CD4-positive, alpha-beta T cell treated with Interleukin-15 for 4 hours (primary cell): Measurements from ENCODE around the gene CHRNA9.

ENCODE experiments used
- DNase-seq: peaks from one replicate; pipeline ENCODE4 v3.0.0-alpha.2; 2020; ENCODE audit warnings: low spot score

CHRNA9 gene

DNA sequence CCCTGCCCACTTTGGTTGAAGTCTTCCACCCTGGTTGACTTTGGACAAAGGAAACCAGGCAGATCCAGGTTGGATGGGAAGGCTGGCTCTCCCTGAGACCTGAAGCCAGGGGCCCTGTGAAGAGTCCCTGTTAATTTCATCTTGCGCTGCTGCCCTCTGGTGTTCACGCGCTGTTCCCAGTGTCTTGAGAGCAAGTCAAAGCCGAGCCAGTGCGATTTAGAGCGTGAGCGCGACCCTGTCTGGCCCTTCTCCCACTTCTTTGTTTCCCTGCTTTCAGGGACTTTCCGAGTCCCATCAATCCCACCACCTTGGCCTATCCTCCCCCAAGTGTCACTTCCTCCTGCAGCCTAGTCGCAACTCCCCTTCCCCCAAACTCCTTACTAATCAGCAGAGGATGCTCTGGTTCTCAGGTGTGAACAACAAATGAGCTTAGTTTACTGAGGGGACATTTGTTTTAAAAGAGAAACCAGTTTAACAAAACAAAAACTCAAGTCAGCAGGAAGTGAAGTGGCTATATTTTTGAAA is 25.8 kb upstream of the CHRNA9 start:
- DNase-seq = peak; percentile 92

DNA sequence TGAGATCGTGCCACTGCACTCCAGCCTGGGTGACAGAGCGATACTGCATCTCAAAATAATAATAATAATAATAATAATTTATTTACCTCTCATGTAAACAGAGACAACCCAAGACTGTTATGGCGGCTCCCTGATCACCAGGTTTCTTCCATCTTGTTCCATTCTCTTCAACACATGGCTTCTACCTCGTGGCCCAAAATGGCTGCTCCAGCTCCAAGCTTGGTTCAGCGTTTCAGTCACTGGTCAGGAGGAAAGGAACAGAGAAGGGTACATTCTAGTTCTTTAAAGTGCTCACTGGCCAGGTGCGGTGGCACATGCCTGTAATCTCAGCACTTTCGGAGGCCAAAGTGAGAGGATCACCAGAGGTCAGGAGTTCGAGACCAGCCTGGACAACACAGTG is 24.9 kb upstream of the CHRNA9 start:
- no peak for DNase-seq

DNA sequence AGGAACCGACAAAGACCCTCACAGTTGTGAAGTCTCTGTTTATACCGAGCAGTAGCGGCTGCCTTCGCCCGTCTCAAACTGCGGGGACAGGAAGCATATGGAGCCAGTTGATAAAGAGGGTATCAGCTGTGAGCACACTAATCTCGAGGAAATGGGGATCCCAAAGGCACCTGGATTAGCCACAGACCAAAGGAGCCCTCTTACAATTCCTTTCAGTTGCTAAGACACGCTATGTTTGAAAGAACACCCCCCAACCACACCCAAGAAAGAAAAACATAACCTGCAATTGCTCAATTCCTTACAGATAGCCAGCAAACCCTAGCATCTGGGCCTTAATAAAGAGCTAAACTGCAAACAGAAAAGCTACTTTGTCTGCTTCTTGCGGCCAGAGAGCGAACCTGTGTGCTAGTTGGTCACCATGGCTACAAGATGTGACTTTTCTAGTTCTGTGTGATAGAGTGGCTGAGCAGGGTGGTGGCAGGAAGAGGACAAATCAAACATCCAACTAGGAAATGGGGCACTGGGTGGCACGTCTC is 23.3 kb upstream of the CHRNA9 start:
- DNase-seq = no peak

DNA sequence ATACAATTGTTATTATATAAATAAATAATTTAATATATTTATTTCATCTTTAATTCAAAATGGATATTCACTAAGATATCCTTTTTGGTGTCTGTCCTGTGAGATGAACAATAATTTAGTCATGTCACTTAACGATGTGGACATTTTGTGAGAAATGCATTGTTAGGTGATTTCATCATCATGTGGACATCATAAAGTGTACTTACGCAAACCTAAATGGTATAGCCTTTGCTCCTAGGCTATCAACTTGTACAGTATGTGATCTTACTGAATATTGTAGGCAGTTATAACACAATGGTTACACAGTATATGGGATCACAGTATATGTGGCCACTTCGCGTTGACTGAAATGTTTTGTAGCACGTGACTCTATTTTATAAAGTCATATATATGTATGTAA is 20.2 kb upstream of the CHRNA9 start:
- no peak for DNase-seq

DNA sequence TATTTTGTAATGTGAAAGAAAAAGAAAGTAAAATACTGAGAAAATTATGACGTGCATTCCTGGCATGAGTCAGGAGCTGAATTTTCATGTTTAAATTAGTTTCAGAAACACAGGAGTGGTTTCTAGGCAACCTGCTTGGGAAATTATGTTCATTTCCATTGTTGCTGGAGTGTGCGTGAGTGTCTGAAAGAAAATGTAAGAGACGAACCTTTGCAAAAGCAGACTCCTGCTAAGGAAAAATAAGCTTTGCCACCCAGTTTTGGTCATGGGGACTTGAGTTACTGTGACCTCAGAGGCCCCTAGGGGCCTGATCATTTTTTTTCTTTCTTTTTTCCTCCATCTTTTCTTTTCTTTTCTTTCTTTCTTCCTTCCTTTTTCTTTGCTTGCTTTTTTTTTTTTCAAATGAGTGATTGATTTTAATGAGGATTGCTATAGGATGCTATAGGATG is 18.8 kb upstream of the CHRNA9 start:
- DNase-seq = peak; percentile 80

DNA sequence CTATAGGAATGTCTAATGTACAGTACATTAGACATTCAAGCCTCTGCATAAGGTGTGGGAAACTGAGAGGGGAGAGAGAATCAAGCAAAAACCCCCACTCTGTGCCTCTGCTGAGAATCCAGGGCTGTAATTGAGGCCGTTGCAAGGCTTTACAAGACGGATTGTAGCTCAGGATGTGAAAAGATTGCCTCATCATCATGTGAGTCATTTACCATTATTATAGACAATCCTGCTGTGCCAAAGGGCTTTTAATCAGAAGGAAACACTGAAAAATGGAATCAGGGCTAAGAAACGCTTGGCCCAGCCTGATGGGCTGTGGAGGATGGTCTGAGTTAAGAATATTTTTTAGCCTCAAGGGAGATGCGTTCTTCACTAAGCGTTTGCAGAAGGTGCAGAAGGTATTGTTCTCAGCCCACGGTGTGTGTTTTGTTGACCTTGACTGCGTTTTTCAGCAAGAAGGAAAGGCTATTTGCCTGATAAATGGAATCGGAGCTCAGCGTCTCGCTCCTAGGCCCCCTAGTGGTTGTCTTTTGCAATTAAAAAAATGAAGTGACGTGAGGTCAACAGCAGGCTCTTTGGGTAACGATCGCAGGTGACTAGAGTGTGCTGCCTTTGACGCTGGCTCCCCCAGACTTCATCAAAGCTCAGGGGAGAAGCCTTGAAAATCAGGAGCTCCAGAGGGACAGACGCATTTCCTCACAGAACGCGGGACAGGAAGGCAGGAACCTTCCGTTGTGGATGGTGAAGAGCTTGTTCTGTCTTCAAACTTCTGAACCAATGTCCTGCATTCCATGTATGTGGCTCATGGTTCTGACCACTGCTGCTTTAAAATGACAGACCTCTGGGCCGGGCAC is 18.1 kb upstream of the CHRNA9 start:
- DNase-seq = peak; percentile 85

DNA sequence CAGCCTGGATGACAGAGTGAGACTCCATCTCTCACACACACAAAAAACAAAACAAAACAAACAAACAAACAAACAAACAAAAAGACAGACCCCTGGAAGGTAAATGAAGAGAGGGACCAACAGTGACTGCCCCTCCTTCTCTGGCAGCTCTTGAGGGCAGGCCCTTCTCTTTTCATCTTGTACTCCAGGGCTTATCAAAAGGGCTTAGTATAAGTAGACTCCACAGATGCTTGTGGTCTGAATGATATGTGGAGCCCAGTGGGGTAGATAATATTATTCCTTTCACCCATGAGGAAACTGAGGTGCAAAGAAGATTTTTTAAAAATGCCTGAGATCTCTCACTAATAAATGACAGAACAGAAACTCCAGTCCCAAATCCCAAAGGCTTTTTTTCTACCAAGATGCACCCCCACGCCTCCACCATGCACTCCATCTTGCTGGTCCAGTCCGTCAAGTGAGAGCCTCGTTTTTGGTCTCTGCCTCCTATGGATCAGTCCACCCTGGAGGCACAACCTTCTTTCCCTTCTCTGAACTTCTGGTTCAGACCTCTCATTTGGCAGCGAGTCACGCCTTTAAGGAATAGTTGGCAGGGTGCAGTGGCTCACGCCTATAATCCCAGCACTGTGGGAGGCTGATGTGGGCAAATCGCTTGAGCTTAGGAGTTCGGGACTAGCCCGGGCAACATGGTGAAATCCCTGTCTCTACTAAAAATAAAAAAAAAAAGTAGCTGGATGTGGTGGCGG is 17.0 kb upstream of the CHRNA9 start:
- no peak for DNase-seq

DNA sequence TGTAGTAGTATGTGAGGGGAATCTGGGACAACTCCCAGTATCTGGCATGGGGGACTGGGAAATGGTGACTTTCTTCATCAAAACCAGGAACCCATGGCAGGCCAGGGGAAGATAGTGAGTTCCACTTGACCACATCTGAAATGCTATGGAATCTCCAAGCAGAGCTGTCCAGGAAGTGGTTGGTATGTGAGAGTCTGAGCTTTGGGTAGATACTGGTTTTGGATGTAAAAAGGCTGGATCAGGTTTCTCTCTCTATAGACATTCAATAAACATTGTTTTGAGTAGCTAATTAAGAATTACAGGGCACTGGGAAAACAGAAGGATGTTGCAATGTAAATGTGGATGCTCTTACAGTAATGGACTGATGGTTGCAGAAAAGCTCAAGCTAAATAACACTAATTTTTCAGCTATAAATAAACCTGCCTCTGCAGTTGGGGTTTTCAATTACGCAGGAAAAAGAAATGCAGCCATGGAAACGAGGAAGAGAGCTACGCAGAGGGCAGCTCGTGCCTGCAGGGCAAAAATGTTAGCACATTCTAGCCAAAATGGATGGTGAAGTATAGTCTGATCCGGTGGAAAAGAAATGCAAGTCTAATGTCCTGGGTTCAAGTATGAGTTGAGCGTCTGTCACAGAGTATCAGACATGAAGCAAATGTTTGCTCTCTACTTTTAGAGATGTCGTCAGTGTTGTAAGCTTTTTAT is 13.4 kb upstream of the CHRNA9 start:
- no peak for DNase-seq

DNA sequence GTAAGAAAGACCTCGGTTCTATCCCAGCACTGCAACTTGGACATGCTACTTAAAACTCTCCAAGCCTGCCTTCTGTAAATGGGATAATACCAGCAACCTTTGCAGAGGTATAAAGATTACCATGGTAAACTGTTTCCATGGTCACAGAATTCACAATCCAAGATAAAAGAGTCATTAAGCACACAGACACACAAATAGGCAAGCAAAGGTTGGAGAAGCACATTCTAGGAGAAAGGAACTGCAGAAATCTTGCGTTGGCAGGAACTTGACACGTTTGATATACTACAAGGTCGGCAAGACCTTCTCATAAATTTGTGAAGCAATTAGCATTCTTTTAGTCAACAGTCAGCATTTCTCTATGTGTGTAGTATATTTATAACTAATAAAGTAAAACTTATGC is 12.3 kb upstream of the CHRNA9 start:
- DNase-seq = no peak

DNA sequence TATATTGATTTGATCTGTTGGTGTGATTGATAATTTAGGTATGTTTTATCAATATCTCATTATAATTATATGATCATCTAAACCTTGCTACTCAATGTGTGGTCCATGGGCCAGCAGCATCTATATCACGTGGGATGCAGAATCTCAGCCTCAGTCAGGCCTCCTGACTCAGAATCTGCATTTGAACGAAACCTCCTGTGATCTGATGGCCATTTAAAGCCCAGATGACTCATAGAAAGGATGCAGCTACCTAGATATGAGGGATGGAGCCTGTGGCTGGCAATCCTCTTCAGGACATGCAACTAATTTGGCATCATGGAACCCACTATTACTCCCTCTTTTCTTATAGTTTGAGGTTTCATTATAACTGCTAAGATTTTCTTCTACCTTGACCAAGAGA is 11.3 kb upstream of the CHRNA9 start:
- DNase-seq = no peak

DNA sequence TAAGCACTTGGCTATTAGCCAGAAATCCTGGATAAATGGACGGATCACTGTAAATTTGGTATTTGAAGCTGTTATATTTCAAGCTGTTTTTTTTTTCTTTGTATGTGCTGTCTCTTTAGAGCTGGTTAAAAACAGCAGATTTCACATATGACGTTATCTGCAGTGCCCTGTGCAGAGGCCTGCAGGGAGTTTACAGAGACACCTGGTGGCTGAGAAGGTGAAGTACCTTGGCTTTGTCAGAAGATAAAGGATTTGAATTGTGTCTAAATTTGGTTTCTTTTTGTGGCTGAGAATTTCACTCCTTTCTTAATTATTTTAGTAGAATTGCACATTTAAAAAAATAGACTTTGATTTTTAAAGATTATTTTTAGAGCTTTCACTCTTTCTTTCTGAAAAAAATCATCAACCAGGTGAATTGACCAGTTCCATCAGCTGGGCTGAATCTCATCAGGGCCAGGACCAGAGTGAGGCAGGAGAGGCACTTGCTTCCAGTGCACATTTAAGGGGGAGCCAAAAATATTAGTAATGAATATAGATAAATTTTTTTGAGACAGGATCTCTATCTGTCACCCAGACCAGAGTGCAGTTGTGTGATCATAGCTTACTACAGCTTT is 9.6 kb upstream of the CHRNA9 start:
- DNase-seq = peak; percentile 86

DNA sequence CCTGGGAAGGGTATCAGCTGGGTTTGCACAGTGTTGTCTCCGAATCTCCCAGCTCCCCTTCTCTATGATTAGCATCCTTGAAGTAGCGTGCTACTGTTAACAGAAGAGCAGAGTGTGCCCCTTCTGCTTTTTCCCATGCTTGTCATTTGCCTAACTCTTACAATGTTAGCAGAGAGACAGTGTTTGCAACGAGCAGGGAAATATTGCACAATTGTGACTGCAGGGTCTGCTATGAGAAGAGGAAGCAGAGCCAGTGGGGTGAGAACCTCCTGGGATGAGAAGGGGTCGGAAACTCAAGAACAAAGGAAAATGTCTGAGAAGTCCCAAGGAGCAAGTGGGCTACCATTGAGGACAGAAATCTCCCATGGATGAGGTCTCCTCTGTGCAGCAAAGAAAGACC is 7.8 kb upstream of the CHRNA9 start:
- no peak for DNase-seq

DNA sequence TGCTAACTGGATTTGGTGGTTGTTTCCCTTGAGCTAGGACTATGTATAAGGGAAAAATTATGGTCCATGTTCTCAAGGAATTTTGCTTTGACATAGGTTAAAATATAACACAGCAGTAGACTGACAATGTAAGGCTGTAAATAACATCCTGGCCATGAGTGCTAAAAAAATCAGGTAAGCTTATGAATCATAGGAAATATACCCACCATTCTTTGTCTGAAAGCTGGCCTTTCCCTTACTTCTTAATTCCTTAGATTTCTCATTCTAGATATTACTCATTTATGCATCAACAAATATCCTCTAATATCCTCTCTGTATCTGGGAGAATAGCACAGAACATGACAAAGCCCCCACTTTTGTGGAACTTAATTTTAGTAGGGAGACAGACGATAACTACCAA is 6.8 kb upstream of the CHRNA9 start:
- DNase-seq = no peak

DNA sequence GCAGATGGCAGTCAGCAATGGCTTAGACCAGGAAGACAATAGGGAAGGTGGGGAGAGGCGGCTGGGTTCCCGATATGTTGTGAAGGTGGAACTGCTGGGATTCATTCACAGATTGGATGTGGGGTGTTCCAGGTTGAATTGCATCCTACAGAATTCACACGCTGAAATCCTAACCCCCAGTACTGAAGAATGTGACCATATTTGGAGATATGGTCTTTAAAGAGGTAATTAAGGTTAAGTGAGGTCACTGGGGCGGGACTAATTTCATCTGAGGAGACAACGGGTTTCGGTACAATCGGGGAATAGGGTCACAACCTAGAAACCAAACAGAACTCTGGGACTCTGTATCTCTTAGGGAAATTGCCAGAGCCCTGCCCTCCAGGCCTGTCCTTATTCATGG is 5.3 kb upstream of the CHRNA9 start:
- DNase-seq = no peak

DNA sequence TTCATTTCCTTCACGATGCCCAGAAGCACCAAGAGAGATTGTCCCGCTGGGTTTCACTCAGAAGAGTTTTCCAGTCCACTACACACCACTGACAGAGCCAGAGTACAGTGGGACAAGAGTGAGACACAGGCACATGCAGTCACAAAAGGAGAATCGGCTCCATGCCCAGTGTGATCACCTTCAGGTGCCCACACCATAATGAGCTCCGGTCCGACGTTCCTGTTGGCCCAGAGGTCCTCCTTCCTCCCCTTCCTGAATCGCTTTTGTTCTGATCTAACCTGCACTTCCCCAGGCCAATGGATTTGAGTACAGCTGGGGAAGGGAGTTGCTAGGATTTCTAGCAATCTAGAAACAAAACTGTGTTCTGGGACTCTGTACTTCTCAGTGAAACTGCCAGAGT is 4.6 kb upstream of the CHRNA9 start:
- DNase-seq = no peak

DNA sequence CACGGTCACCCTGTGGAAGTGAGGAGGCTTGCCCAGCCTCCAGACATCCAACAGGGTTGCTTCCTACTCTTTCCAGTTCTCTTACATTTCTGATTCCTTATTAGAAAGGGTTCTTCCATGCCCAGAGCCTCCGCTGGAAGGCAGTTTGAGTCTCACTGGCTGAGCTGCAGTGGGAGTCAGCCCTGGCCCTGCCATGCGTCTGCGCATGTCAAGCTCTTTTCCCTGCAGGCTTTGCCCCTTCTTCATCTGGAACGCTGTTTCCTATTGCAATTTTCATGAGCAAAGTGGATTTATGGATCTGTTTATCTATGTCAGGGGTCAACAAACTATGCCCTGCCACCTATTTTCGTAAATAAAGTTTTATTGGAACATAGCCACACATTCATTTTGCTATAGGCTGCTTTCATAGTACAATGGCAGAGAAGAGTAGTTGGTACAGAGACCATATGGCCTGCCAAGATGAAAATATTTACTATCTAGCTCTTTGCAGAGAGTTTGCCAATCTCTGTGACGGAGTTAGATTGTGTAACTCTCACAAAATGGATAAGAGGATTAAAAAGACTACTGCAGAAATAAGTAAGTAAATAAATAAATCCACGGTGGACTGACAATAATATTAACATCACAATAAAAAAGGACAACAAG is 3.9 kb upstream of the CHRNA9 start:
- DNase-seq = no peak

DNA sequence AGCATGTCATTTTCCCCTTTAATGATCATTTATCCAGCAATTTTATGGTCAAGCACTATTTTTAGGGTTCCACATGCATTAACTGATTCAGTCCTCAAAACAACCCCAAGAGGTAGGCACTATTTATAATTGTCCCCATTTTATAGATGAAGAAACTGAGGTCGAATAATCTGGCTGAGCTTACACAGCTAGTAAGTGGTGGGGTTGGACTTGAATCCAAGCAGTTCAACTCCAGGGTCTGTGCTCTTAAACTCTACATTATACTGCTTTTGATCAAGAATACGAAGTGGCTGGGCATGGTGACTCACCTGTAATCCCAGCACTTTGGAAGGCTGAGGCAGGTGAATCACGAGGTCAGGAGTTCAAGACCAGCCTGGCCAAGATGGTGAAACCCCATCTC is 3.2 kb upstream of the CHRNA9 start:
- DNase-seq = no peak

DNA sequence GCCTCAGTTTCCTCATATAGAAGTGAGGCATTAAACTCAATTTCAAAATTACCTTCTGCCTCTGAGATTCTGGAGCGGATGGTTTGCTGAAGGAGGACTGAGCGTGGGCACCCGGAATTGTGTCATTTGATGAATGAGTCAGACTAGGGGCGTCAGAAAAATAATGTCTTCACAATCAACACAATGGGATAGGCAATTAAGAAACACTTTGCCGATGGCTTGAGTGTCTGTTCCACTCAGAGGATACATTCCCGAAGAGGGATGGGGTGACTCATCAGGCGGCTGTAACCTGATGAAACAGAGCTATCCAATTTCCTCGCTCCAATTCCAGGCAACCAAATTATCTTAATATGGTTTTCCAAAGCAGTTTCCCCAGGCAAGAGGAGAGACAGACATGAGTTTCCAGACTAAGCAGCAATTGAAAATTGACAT is 1.2 kb upstream of the CHRNA9 start:
- no peak for DNase-seq

DNA sequence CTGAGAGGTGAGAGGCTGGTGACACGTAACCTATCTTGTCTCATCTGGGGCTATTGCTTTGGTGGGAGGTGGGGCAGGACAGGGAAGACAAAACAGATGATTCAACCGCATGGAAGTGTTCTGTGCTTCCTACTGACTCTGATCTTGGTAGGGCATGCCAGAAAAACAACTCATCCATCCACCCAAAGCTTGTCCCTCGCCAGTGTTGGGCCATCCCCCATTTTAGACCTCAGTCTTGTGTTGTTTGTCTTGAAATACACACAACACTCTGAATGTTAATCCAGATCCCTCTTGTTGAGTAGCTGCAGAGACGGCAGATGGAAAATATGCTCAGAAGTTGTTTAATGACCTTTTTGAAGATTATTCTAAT is 377 bp downstream of the CHRNA9 start:
- no peak for DNase-seq

DNA sequence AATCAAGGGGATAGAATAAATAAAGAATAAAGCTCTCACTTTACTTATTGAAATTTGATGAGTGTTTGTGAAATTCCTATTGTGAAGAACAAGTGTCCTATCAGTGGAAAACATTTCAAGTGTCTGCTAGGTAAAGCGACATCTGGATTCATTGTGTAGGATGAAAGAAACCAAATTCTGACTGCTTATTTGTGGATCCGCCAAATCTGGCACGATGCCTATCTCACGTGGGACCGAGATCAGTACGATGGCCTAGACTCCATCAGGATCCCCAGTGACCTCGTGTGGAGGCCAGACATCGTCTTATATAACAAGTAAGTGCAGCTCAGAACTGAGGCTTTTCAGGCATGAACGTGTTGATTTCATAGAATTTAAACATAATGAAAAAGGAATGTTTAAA is 1.9 kb downstream of the CHRNA9 start:
- no peak for DNase-seq

DNA sequence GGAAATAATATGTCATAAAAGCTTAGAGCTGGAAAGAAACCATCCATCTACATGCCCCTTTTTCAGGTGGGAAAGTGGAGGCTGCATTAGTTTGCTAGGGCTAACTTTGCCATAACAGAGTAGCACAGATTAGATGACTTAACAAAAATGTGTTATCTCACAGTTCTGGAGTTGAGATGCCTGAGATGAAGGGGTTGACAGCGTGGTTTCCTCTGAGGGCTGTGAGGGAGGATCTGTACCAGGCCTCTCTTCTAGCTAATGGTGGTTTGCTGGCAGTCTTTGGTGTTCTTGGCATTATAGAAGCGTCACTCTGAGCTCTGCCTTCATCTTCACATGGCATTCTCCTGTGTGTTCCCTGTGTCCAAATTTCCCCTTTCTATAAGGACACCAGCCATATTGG is 2.4 kb downstream of the CHRNA9 start:
- DNase-seq = no peak
